Thoracic aorta (tissue), 2 donors: ENCODE data around the gene NEAT1. TPM values are rescaled to one million over a fixed set of nuclear protein-coding genes. Genes with fewer than 3 reads are reported as not detected.

ENCODE experiments used
- ATAC-seq: fragments of 150-250 bp; one replicate; pipeline ENCODE4 v1.8.0; 2017; ENCODE audit warnings: low read depth; ENCODE audit not compliant: insufficient number of reproducible peaks, low FRiP score
- DNase-seq: peaks from one replicate; pipeline ENCODE4 v3.0.0-alpha.2; 2020; ENCODE audit warnings: low spot score
- H3K27ac ChIP-seq, 2 donors: fragments of 200-600 bp; sonication (generic); 1 replicate in 1 of 2; 2 replicates in 1 of 2; pipeline ENCODE4 v1.5.1; 2016; ENCODE audit warnings: mild to moderate bottlenecking in 2 of 2, moderate library complexity in 2 of 2
- H3K27me3 ChIP-seq: fragments of 200-600 bp; sonication (generic); replicated peaks from 2 replicates; pipeline ENCODE4 v1.6.0; 2016; ENCODE audit warnings: mild to moderate bottlenecking; ENCODE audit not compliant: insufficient read depth
- H3K36me3 ChIP-seq: fragments of 200-600 bp; sonication (generic); one replicate; pipeline ENCODE4 v1.5.1; 2016
- H3K4me1 ChIP-seq, 2 donors: fragments of 200-600 bp; sonication (generic); 1 replicate in 1 of 2; 2 replicates in 1 of 2; pipeline versions ENCODE4 v1.5.1 to v1.6.0; 2016; ENCODE audit warnings: low read depth in 2 of 2, mild to moderate bottlenecking in 1 of 2; ENCODE audit not compliant: control insufficient read depth in 1 of 2
- H3K4me3 ChIP-seq: fragments of 200-600 bp; sonication (generic); 2 replicates; pipeline ENCODE4 v1.5.1; 2016; ENCODE audit warnings: mild to moderate bottlenecking
- H3K9me3 ChIP-seq: fragments of 200-600 bp; sonication (generic); 2 replicates; pipeline ENCODE4 v1.5.1; 2016
- CTCF ChIP-seq: fragments of 200-600 bp; sonication (generic); IDR thresholded peaks from one replicate; pipeline ENCODE4 v1.5.1; 2019; ENCODE audit warnings: antibody characterized with exemption
- total RNA-seq, 2 donors: library from RNA; depleted of rRNA; stranded (reverse); fragments of >200 nt; gene quantifications; one replicate each; pipeline versions ENCODE4 v1.1.0 to v1.2.3, GENCODE V29; 2016

NEAT1 gene
- total RNA-seq, 2 donors from 2014 or later: 848 to 1,659 TPM

DNA sequence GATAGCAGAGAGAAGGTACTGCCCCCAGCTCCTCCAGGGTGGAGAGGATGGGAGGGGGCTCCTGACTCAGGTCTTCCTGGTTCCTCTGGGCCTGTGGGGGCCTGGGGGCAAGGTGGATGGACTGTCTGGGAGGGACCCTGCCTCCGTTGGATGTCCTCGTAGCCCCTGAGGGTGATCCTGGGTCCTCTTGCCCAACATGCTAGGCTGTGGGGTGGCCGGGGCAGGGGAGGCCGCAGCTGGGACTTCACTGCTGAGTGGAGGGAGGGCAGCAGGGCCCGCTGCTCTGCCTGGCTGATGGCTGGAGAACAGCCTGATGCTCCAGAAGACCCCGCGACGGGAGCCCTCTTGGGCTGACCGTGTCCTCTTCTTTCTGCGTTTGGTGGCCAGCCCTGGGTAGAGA, 22.8 kb upstream of the NEAT1 start:
- H3K36me3 ChIP-seq: peaks cover 40% of the 10 kb centered on the region
- TF ChIP-seq CTCF: no peak
- ATAC-seq (no peak), DNase-seq (no peak)
- H3K27ac ChIP-seq: no peak overlapping the region
- no peaks in the 10 kb centered on the region for H3K27me3 ChIP-seq
- H3K4me1 ChIP-seq: no peaks in the 10 kb centered on the region
- H3K4me3 ChIP-seq: no peak overlapping the region
- no peaks in the 10 kb centered on the region for H3K9me3 ChIP-seq

DNA sequence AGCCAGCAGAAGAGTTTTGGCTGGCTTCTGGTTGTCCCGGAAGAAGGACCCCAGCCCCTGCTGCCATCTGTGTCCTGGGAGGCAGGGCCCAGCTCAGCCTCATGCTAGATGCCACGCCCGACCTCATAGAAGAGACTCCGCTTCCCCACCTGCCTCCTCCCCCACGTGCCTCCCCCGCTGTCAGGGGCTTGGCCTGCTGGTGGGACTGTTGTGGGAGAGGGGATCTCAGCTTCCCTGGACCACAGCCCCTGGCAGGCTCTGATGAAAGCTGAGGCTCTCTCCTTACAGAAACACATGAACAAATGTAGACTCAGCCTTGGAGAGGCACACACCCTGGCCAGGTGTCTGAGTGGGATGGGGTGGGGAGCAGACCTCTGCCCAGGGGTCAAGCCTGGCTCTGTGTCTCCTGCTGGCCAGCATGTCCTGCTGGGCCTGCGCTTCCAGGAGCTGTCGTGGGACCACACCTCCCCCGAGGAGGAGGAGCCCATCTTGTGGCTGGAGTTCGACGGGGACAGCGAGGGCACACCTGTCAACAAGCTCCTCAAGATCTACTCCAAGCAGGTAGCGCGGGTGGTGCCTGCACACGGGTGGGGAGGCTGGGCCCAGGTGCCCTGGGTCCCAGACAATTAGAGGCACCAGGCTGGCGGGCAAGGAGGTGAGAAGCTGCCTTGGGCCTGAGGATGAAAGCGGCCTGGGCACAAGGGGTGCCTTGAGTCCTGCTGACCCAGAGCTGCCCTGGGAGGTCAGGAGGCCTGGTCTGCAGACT, 22.1 kb upstream of the NEAT1 start:
- Histone ChIP-seq H3K27me3 (no peaks in the 10 kb centered on the region), H3K36me3 (peaks cover 34% of the 10 kb centered on the region), H3K27ac (no peak overlapping the region), H3K4me1 (no peaks in the 10 kb centered on the region), H3K9me3 (no peaks in the 10 kb centered on the region), H3K4me3 (no peak overlapping the region)
- ATAC-seq (no peak), DNase-seq (no peak)
- no peak for TF ChIP-seq CTCF

DNA sequence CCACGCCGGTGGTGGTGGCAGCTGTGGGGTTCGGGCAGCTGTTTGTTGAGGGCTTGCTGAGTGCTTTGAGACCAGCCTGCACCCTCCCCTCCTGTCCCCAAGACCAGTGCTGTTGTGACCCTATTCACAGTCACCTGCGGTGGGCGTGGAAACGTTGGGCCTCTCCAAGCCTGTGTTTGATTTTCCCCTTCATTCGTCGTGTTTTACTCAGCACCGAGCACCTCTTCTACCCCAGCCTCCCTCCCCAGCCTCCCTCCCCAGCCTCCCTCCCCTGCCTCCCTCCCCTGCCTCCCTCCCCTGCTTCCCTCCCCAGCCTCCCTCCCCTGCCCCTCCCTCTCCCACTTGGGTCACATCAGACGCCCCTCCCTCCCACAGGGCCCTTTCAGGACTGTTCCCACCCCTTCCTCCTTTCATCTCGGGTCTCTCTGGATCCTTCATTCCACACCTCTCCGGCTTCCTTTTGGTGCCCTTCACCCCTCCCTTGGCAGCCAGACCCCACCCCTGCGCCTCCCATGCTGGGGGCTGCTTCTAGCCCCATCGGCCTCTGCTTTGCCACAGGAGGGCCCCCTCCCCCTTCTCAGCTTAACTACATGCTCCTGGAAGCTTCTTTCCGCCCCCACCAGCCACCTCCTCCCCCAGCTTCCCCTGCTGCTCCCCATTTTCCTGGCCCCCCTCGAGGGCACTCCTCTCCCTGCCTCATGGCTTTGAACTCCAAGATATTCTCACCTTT, 21.4 kb upstream of the NEAT1 start:
- Histone ChIP-seq H3K36me3 (peaks cover 32% of the 10 kb centered on the region), H3K27ac (no peak overlapping the region), H3K4me3 (no peak overlapping the region), H3K27me3 (no peaks in the 10 kb centered on the region), H3K4me1 (no peaks in the 10 kb centered on the region), H3K9me3 (no peaks in the 10 kb centered on the region)
- no peak for TF ChIP-seq CTCF
- DNase-seq: no peak
- ATAC-seq: no peak

DNA sequence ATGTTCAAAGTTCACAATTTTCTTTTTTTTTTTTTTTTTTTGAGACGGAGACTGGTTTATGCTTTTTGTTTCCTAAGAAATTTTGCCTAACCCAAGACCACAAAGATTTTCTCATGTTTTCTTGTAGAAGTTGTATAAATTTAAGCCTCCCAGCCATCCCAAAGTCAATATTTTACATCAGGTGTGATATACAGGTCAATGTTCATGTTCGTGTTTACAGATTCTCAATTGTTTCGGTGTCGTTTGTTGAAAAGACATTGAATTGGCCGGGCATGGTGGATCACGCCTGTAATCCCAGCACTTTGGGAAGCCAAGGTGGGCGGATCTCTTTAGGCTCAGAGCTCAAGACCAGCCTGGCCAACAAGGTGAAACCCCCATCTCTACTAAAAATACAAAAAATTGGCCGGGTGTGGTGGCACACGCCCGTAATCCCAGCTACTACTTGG, 20.8 kb upstream of the NEAT1 start:
- H3K4me3 ChIP-seq: no peak overlapping the region
- peaks cover 36% of the 10 kb centered on the region for H3K36me3 ChIP-seq
- no peaks in the 10 kb centered on the region for H3K27me3 ChIP-seq
- H3K4me1 ChIP-seq: no peaks in the 10 kb centered on the region
- ATAC-seq (no peak), DNase-seq (no peak)
- no peak overlapping the region for H3K27ac ChIP-seq
- no peaks in the 10 kb centered on the region for H3K9me3 ChIP-seq
- no peak for TF ChIP-seq CTCF

- Histone ChIP-seq H3K4me1 (no peaks in the 10 kb centered on the region), H3K4me3 (no peak overlapping the region), H3K27me3 (no peaks in the 10 kb centered on the region), H3K27ac (no peak overlapping the region), H3K36me3 (peaks cover 32% of the 10 kb centered on the region), H3K9me3 (no peaks in the 10 kb centered on the region)
- ATAC-seq: no peak
- TF ChIP-seq CTCF: no peak
- DNase-seq: no peak
These were observed 19.8 kb upstream of the NEAT1 start for GRCh38 chr11:65402790-65403189.
